IPS DF 4.7 (cell line): ENCODE data around the gene SFMBT1.
"Not testable (repeated sequence)": the region's sequence is repeated elsewhere in the genome, so short reads cannot be mapped to it uniquely, and the experiment has no call there.

ENCODE experiments used
- DNase-seq: peaks from one replicate; pipeline ENCODE4 v3.0.0-alpha.2; 2013; ENCODE audit warnings: low spot score; ENCODE audit errors: extremely low read depth

SFMBT1 gene

DNA sequence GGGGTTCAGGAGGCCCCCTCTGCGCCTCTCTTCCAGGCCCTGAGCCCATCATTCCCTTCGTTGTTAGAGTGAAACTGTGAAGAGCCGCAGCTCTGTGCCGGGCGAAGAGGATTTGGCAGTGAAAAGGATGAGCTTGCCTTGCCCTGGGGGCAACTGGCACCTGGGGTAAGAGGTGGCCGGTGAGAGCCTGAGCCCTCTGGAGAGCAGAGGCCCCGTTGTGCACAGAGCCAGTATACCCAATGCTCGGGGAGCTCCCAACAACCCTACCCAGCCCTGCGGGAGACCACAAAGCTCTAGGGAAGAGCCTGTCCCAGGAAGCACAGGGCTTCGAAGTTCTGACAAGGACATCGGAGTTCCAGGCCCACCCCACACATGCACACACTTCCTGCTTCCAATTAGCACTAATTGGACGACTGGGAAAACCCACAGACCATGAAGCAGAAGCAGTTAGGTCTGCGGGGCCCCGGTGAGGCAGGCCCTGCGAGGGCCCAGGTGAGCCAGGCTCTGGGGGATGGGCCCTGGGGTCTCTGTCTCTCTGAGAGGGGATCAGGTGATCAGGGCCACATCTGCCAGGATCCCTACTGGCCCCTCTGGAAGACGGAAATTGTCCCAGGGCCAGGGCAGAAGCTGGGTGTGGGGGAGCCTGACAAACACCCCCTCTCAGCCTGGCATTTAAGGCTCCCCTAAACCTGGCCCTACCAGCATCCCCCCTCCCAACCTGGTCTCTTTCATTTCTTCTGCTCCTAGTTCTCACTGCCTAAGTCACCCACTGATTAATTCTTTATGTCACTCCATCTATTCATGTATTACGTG, 27.9 kb upstream of the SFMBT1 start:
- DNase-seq = no peak

- DNase-seq = peak; percentile 76
Observed at GRCh38 chr3:53072653-53073552, 27.0 kb upstream of the SFMBT1 start.

DNA sequence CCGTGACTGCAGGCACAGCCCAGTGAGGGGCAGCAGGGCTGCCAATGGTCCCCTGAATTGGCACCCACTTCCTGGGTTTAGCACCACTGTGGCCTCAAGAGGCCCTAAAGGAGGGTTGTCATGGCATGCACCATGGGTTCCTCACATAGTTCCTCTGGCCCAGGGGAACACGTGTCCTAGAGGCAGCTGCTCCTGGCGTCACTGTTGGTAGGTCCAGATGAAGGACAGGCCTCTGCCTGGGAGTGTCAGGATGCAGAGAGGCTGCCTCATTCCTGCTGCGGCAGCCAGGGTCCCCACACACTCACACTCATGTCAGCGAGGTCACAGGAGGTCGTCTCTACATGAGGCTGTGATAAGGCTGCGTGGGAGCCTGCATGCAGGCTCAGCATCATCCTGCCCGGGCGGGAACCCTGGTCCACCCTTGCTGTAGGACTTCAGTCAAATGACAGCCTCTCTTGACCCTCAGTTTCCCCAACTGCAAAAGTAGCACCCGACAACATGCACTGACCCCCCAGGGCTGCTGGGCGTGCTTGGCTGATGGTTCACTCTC, 26.1 kb upstream of the SFMBT1 start:
- no peak for DNase-seq

GRCh38 chr3:53069422-53070068, 23.7 kb upstream of the SFMBT1 start:
- no peak for DNase-seq

DNA sequence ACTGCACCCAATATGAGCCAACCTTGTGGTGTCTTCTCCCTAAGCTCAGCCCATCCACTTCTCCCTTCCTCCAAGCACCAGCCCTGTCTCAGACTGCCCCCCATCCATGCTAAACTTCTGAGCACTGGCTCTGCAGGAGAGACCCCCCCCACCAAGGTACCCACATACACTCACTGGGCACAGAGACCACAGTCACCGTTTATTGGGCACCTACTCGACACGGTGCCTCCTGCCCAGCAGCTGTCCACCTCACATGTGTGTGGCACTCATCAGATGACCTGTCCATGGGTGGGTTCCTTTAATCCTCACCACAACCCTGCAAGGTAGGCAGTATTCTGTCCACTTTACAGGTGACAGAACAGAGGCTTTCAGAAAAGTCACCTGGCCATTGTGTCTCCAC, 22.3 kb upstream of the SFMBT1 start:
- DNase-seq = no peak

DNA sequence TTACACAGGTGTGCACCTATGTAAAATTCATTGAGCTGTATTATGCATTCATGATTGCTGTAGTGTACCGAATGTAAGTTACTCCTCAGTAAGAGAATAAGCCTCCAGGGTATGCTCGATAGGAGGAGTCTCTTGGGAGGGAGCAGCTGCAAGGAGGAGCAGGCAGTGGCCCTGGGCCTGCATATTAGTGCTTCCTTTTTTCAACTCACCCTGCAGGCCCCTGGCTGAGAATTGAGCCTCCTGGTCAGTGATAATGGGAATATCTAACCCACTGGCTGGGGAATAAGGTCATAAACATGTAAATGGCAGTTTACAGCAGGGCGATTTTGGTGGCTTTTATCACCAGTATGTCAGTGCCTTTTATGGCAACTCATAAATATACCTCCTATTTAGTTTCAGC, 21.7 kb upstream of the SFMBT1 start:
- no peak for DNase-seq

DNA sequence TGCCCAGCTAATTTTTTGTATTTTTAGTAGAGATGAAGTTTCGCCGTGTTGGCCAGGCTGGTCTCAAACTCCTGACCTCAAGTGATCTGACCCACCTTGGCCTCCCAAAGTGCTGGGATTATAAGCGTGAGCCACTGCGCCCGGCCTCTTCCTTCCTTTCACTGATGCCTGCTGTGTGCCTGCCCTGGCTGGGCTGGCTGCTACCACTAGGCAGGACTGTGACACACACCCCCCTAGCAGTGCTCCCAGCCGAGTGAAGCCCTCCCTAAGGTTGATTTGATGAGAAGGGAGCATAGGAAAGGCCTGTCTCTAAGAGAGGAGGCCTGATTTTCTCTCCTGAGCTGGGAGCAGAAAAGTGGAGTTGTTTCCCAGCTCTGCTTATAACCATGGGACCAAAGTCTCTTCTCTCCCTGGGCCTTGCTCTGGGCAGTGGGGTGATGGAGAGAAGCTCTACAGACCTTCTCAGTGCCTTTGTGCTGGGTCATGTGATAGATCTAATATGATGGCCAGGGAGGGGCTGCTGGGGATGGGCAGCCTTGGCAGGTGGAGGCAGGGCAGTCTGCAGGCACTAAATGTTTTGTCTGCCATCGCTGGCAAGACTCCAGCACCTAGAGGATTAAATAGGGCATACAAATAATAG, 20.1 kb upstream of the SFMBT1 start:
- DNase-seq = no peak

- no peak for DNase-seq
Observed at GRCh38 chr3:53062905-53063304, 17.0 kb upstream of the SFMBT1 start.

DNA sequence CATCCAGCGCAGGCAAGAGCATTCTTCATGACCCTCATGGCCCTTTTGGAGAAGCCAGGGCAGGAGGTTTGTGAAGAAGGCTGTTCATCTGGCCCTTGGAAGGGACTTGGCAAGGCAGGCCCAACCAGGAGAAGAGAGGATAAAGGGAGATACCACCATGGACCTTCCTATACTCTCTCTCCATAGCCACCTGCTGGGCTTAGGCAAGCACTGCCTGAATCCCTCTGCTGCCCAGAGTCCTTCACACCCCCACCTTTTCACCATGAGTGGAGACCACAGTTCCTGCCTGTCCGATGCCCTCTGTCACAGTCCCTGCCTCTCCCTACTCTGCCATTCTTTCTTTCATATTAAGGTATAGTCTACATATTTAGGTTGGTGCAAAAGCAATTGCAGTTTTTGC, 10.6 kb upstream of the SFMBT1 start:
- no peak for DNase-seq

DNA sequence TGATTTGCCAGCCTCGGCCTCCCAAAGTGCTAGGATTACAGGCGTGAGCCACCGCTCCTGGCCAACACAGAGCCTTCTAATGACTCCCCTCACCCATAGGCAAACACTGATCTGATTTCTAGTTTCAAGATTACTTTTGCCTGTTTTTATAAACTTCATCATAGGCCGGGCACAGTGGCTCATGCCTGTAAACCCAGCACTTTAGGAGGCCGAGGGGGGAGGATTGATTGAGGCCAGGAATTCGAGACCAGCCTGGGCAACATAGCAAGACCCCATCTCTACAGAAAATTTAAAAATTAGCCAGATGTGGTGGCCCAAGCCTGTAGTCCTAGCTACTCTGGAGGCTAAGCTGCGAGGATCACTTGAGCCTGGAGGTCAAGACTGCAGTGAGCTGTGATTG, 8.4 kb upstream of the SFMBT1 start:
- DNase-seq = not testable (repeated sequence)

DNA sequence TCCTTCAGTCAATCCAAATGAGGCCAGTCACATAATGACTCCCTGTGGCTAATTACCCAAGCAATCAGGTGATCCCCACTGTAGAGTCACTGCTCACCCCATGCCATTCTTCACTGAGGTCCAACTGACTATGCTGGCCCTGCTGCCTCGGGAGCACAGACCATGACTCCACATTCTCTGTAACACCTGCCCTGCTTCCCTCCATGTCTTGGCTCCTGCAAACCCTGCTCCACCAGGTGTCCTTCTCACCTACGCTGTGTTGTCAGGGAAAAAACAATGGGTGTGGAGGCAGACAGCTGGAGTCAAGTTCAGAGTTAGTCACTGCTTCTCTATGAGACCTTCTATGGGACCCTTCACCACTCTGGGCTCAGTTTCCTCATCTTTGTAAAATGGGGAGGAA, 6.1 kb upstream of the SFMBT1 start:
- no peak for DNase-seq

DNA sequence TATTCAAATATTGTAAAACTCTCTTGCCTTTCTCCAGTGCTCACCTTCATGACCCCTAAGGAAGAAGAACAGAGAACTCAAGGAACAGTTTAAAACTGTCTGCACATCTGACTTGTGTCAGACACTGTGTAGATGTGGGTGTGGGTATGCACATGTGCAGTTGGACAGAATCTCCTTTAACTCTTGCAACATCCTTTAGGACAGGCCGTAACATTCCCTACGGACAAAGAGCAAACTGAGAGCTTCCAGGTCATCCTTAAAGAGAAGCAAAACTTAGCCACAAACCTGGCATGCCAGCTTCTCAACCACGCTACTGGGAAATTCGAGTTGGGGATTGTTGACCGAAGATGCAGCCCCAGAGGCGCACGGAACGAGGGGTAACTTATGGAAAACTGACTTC, 4.1 kb upstream of the SFMBT1 start:
- DNase-seq = no peak

DNA sequence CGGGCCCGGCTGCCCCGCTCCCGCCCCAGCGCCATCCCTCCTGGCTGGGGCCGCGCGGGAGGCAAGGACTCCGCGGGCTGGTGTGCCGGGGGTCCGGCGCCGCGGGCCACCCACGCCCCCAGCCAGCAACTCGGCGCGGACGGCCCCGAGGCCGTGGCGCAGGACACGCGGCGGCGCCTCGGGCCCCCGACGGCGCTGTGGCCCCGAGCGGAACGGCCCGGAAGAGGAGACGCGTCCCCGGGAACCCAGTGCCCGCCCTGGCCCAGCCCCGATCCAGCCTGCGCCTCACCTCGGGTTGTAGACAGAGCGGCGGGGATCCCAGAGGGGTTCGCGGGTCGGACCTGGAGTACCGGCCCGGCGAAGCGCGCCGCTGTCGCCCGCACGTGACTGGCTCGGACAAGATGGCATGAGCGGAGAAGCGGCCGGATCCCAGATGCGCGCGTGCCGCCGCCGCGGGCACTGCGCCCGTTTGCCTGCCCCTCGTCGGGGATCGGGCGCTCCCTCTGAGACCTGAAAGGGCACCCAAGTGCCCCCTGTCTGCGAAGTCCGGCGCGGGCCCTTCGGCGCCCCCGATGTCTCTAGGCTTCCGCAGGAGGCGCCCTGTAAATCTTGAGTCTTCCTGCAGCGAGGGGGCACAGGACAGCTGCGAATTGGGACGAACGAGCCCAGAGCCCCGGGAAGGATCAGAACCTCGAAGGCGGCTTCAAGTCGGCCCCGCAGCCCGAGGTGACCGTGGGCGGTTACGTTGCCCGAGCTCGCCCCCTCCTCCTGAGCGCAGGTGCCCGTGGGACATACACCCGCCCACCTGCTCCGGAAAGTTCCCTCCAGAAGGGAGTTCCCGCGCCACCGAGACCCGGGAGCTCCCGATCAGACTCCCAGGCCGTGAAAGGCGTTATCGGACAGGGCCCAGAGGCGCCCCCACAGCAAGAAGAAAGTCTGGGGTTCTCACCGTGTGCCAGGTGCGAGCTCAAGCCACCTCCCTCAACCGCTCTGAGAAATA, 598 bp upstream of the SFMBT1 start:
- no peak for DNase-seq

DNA sequence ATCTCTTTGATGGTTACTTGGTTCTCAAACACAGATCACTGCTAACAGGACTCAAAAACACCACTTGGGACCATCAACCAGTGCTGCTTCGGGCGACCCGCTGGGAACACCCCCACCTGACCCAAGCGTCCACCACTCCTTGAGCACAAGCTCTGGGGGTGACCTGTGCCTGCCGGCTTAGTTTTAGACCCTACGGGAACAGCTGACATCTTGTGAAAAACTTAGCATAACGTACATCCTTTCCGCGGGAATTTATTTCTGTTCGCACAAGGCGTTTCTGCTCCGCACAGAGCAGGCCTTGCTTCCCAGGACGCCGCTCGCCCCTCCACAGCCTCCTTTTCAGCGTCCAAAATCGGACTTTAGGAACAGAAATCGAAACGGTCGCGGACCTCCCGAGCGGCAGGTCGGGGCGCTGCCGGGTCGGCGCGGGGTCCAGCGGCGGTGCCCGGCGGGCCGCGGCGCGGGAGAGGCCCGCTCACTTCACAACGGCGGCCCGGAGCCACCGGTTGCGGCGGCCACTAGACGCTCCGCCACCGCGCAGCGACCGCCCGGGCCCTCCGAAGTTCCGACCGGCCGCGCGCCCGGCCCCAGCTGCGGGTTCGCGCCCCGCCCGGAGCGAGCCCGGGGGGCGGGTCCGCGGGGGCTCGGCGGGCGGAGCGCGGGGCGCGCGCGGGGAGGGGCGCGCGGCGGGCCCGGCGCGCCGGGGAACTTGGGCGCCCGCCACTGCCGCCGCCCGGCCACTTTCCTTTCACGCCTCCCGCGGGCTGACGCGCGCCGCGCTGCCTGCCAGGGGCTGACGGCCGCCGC, 959 bp downstream of the SFMBT1 start:
- DNase-seq = no peak

- no peak for DNase-seq
Observed at GRCh38 chr3:53044371-53044710, 1.5 kb downstream of the SFMBT1 start.

- no peak for DNase-seq
Observed at GRCh38 chr3:53043738-53044137, 2.1 kb downstream of the SFMBT1 start.

DNA sequence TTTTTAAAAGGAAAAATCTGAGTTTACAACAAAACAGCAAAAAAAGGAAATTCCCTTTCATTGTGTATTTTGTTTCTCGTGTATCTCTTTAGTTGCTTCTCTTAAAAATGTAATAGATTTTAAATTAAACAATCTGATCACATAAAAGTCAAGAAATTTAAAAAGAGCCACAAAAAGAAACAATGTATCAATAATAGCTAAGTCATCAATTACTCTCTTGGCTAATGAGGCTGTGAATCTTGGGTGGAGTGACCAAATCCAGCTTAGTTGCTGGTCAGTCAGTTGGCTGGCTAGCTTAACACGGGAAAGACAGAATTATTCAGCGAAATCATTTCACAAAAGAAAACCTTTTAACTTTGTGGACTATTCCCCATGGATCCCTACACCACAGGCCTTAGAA, 3.2 kb downstream of the SFMBT1 start:
- DNase-seq = no peak

- DNase-seq = no peak
Observed at GRCh38 chr3:53040351-53040820, 5.5 kb downstream of the SFMBT1 start.

DNA sequence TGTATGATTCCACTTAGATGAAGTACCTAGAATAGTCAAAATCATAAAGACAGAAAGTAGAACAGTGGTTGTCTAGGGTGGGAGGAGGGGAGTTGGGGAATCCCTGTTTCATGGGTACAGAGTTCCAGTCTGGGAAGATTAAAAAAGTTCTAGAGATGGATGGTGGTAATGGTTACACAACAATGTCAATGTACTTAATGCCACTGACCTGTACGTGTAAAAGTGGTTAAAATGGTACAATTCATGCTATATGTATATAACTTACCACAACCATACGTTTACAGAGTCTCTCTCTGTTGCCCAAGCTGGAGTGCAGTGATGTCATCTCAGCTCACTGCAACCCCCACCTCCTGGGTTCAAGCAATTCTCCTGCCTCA, 6.5 kb downstream of the SFMBT1 start:
- DNase-seq = no peak
